HG02798 (cell line): Measurements from ENCODE around the gene MYO1D.
"Not testable (repeated sequence)": the region's sequence is repeated elsewhere in the genome, so short reads cannot be mapped to it uniquely, and the experiment has no call there.

ENCODE experiments used
- ATAC-seq: cut with Tn5 transposase; IDR thresholded peaks from one replicate; pipeline ENCODE4 v1.9.1; 2021; ENCODE audit warnings: mild to moderate bottlenecking; ENCODE audit not compliant: unreplicated experiment, poor library complexity

MYO1D gene

GRCh38 chr17:32451879-32452278, 425.0 kb downstream of the MYO1D start:
- no peak for ATAC-seq

DNA sequence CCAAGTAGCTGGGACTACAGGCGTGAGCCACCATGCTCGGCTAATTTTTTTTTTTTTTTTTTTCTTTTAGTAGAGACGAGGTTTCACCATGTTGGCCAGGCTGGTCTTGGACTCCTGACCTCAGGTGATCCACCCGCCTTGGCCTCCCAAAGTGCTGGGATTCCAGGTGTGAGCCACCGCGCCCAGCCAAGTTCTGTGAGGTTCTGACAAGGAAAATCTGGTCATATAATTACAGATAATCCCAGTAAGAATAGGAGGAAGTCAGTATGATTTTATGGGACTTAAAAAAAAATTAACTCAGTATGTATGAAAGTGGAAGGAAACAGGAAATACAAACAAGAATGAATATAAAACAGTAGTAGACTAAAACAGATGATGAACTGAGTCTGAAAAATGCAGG, 426.5 kb downstream of the MYO1D start:
- ATAC-seq: not testable (repeated sequence)

- ATAC-seq: no peak
Measured at GRCh38 chr17:32449963-32450362, 427.0 kb downstream of the MYO1D start.

GRCh38 chr17:32446949-32447348, 430.0 kb downstream of the MYO1D start:
- no peak for ATAC-seq

DNA sequence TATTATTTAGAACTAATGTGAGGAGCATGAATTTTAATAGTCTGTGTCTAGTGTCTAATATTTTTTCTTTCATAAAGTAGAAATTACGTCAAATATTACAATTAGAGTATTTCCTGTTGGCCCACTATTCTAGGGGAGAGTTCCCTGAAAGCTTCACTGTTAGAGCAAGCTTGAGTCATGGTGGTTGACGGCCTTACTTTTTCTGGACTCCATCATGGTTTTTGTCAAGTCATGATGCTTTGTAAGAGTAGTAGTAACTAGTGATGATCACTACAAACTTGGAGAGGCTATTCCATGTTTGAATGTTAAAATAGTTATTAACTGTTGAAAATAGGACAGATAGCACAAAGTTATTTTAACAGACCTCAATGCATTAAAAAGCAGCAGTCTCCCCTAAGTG, 431.0 kb downstream of the MYO1D start:
- ATAC-seq: no peak

- no peak for ATAC-seq
Measured at GRCh38 chr17:32445497-32445896, 431.4 kb downstream of the MYO1D start.

DNA sequence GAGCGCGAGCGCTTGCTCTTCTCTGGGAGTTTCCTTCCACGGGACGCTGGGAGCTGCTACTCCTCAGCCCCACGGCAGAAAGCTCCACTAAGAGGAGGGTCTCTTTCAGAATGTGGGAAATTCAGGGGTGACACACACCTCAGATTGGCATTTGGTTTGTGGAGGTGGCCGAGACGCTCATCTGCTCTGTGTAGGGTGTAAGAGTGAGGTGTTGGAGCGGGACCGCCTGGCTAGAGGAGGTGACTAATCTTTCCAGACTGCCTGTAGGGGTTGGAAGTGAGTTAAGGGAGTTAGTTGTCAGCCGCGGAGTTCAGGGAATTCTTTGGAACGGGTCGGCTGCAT, 431.9 kb downstream of the MYO1D start:
- no peak for ATAC-seq

DNA sequence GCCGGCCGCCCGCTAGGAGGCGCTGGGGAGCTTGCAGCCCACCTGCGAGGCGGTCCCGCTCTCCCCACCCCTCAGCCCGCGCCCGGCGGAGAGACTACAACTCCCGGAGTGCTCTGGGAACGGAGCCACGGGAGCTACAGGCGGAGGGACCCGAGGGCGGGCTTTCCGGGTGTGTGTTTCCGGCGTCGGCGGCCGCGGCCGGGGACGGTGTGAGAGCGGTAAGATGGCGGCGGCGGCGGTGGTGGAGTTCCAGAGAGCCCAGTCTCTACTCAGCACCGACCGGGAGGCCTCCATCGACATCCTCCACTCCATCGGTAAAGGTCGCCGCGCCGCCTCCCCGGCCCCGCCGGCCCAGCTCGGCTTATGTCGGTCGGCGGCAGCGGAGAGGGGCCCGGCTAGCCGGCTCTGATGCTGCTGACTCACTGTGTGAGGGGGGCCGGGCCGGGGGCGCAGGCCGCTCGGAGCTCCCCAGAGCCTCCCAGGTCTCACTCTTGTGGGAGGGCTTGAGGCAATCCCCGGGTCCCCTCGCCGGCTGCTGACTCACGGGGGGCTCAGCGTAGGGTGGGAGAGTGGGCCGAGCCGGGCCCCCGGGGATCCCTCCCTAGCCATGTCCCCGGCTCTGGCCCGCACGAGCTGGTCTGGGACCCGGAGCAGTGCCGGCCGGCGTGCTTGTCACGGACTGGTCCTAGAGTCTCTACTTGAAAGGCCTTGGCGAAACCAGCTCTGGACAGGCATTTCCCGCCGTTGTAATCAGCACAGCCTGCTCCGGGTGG, 432.4 kb downstream of the MYO1D start, which contains the start of gene PSMD11:
Gene PSMD11 (plus strand): TSS at position 210 of the 773 bp plus-strand sequence. CDS start 14 bp downstream, at position 224.
- ATAC-seq: peak; percentile 97

DNA sequence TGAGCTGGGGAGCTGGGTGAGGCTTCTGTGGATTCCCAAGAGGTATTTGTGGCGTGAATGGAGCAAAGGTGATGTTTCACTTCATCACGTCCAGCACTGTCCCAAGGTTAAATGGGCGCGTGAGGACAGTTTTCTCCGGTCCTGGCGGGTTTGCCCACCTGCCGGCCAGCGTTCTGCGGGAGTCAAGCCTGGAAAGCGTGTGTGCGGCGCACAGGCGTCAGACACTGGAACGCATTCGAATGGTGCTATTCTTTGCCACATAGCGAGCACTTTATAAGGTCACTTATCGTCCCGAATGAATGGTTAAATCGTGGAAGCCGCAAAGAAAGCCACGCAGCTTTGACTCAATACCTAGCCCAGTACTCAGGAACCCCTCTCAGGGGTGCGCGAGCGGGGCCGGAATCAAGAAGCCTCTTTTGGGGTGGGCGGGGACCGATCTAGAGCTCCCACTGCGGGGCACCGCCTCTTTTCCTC, 433.1 kb downstream of the MYO1D start:
- no peak for ATAC-seq
